AG04449 (cell line): Measurements from ENCODE around the gene ACSL3.
"Not testable (repeated sequence)": the region's sequence is repeated elsewhere in the genome, so short reads cannot be mapped to it uniquely, and the experiment has no call there.

Experiments used
- CTCF ChIA-PET: fragments of 350-600 bp; formaldehyde crosslinking; extraction: SDS; loops from one replicate; lab custom pipeline; 2021; ENCODE audit warnings: antibody characterized with exemption; lab: Yijun Ruan, JAX
- POLR2A ChIA-PET: fragments of 400-600, 350-600 bp; formaldehyde crosslinking; extraction: SDS; loops from one replicate; lab custom pipeline; 2020; ENCODE audit warnings: antibody characterized with exemption, inconsistent platforms; lab: Yijun Ruan, JAX
- DNase-seq: peaks from one replicate; pipeline ENCODE4 v3.0.0-alpha.2; 2010; ENCODE audit warnings: low read depth, low spot score
- H3K4me3 ChIP-seq: 2 replicates; pipeline ENCODE4 v1.5.1; 2011; ENCODE audit warnings: low read depth, mild to moderate bottlenecking, control low read depth, low read length
- CTCF ChIP-seq: IDR thresholded peaks from one replicate; pipeline ENCODE4 v1.5.1; 2011; ENCODE audit warnings: mild to moderate bottlenecking, moderate library complexity, low read length, control low read depth, inconsistent platforms; ENCODE audit not compliant: insufficient read depth; ENCODE audit errors: missing control alignments

Gene ACSL3

GRCh38 chr2:222866358-222866960, 5.6 kb downstream of the ACSL3 start:
- ChIA-PET CTCF (interaction anchor here (1.3 to 3.1 kb wide), 4 partner anchors 10 to 176 kb away, joined by 4 to 10 read pairs (median 6); no protein-coding TSS in a partner anchor), POLR2A (no interaction called here)
- no peak for TF ChIP-seq CTCF
- DNase-seq = no peak
- H3K4me3 ChIP-seq = no peak overlapping the region

GRCh38 chr2:222868560-222869251, 7.9 kb downstream of the ACSL3 start:
- H3K4me3 ChIP-seq, DNase-seq: not testable (repeated sequence)
- ChIA-PET CTCF (interaction anchor here (1.3 to 2.0 kb wide), 2 partner anchors 11 to 161 kb away, joined by 3 to 6 read pairs; no protein-coding TSS in a partner anchor), POLR2A (interaction anchor here (0.7 kb wide), 1 partner anchor 26 kb away, joined by 4 read pairs; no protein-coding TSS in a partner anchor)

- TF ChIP-seq CTCF = no peak
- ChIA-PET POLR2A (no interaction called here), CTCF (interaction anchor here (0.8 to 2.0 kb wide), 4 partner anchors 11 to 179 kb away, joined by 3 to 6 read pairs (median 4); no protein-coding TSS in a partner anchor)
- no peak overlapping the region for H3K4me3 ChIP-seq
- no peak for DNase-seq
These were observed 8.4 kb downstream of the ACSL3 start for GRCh38 chr2:222869252-222869560.

GRCh38 chr2:222871291-222871690, 10.5 kb downstream of the ACSL3 start:
- CTCF ChIA-PET = interaction anchor here (0.7 to 1.5 kb wide), 2 partner anchors 10 to 32 kb away, joined by 3 to 5 read pairs; partner anchors contain the start of gene ACSL3
- DNase-seq = no peak
- POLR2A ChIA-PET = no interaction called here
- H3K4me3 ChIP-seq = no peak overlapping the region
- TF ChIP-seq CTCF = no peak

GRCh38 chr2:222872551-222872950, 11.7 kb downstream of the ACSL3 start:
- ChIA-PET POLR2A (no interaction called here), CTCF (interaction anchor here (1.0 kb wide), 1 partner anchor 181 kb away, joined by 3 read pairs; no protein-coding TSS in a partner anchor)
- no peak for DNase-seq
- H3K4me3 ChIP-seq = no peak overlapping the region
- no peak for TF ChIP-seq CTCF

GRCh38 chr2:222875482-222875881, 14.6 kb downstream of the ACSL3 start:
- no peak for TF ChIP-seq CTCF
- no peak overlapping the region for H3K4me3 ChIP-seq
- ChIA-PET CTCF (interaction anchor here (0.7 to 1.9 kb wide), 5 partner anchors 28 to 185 kb away, joined by 3 to 8 read pairs (median 4); no protein-coding TSS in a partner anchor), POLR2A (no interaction called here)
- no peak for DNase-seq
